ENCODE measurements around the gene UNC13C.

UNC13C gene

DNA sequence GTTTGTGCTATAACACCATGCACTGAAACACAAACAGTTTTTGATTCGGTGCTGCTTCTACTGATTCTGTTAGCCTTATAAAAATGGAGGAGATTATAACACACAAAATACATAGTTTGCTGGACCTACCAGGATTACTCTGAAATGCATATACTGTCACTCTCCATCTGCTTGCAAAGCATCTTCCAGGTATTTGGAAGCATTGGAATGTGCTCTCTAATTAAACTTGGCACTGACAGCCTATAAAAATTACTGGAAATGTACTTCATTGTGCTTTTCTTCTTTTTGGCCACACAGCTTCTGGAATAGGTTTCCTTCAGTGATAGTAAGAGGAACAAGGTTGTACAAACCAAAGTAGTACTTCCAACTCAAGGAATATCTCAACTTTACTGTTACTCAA lies 376.1 kb downstream of the UNC13C start:
- TF ChIP-seq ZNF610 (tag by site-specific recombination; IDR thresholded peaks at IDR 0.05; ENCODE audit: borderline replicate concordance) (no peak), PRDM1 (tag by site-specific recombination; IDR thresholded peaks at IDR 0.05) (no peak), CTCF (tag by site-specific recombination; IDR thresholded peaks at IDR 0.05) (no peak), ZNF311 (tag by site-specific recombination; IDR thresholded peaks at IDR 0.05; ENCODE audit: borderline replicate concordance) (no peak), ZBTB11 (tag by site-specific recombination; conservative IDR thresholded peaks at IDR 0.05; ENCODE audit: low read depth) (no peak), ZNF341 (tag by site-specific recombination; IDR thresholded peaks at IDR 0.05; ENCODE audit: low read depth) (no peak), ZNF791 (tag by site-specific recombination; IDR thresholded peaks at IDR 0.05) (no peak), MYNN (tag by site-specific recombination; IDR thresholded peaks at IDR 0.05; ENCODE audit: borderline replicate concordance) (no peak), ZNF488 (tag by site-specific recombination; IDR thresholded peaks at IDR 0.05) (no peak)
- TF ChIP-seq, protein P1, sequence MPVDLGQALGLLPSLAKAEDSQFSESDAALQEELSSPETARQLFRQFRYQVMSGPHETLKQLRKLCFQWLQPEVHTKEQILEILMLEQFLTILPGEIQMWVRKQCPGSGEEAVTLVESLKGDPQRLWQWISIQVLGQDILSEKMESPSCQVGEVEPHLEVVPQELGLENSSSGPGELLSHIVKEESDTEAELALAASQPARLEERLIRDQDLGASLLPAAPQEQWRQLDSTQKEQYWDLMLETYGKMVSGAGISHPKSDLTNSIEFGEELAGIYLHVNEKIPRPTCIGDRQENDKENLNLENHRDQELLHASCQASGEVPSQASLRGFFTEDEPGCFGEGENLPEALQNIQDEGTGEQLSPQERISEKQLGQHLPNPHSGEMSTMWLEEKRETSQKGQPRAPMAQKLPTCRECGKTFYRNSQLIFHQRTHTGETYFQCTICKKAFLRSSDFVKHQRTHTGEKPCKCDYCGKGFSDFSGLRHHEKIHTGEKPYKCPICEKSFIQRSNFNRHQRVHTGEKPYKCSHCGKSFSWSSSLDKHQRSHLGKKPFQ (tag by site-specific recombination; IDR thresholded peaks at IDR 0.05): no peak
- TF ChIP-seq, protein P2, sequence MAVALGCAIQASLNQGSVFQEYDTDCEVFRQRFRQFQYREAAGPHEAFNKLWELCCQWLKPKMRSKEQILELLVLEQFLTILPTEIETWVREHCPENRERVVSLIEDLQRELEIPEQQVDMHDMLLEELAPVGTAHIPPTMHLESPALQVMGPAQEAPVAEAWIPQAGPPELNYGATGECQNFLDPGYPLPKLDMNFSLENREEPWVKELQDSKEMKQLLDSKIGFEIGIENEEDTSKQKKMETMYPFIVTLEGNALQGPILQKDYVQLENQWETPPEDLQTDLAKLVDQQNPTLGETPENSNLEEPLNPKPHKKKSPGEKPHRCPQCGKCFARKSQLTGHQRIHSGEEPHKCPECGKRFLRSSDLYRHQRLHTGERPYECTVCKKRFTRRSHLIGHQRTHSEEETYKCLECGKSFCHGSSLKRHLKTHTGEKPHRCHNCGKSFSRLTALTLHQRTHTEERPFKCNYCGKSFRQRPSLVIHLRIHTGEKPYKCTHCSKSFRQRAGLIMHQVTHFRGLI (tag by site-specific recombination; IDR thresholded peaks at IDR 0.05): no peak
- TF ChIP-seq, protein P3, sequence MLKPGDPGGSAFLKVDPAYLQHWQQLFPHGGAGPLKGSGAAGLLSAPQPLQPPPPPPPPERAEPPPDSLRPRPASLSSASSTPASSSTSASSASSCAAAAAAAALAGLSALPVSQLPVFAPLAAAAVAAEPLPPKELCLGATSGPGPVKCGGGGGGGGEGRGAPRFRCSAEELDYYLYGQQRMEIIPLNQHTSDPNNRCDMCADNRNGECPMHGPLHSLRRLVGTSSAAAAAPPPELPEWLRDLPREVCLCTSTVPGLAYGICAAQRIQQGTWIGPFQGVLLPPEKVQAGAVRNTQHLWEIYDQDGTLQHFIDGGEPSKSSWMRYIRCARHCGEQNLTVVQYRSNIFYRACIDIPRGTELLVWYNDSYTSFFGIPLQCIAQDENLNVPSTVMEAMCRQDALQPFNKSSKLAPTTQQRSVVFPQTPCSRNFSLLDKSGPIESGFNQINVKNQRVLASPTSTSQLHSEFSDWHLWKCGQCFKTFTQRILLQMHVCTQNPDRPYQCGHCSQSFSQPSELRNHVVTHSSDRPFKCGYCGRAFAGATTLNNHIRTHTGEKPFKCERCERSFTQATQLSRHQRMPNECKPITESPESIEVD (tag by site-specific recombination; IDR thresholded peaks at IDR 0.05): no peak
- Histone ChIP-seq H3K36me3 (ENCODE audit: control insufficient read depth in 2 of 2, insufficient read depth in 1 of 2, low read length in 2 of 2) (no peaks in the 10 kb centered on the region), H3K4me3 (ENCODE audit: low read depth, low read length) (no peak overlapping the region), H3K4me1 (ENCODE audit: control insufficient read depth, insufficient read depth, low read length) (no peaks in the 10 kb centered on the region), H3K27ac (ENCODE audit: extremely low read depth, low read depth, low read length) (no peak overlapping the region), H3K9me3 (ENCODE audit: control insufficient read depth, insufficient read depth, low read depth, low read length) (no peaks in the 10 kb centered on the region)
- ChIA-PET CTCF (no interaction called here), POLR2A (no interaction called here)

- POLR2A ChIA-PET: no interaction called here
- Histone ChIP-seq H3K4me3 (ENCODE audit: low read depth, low read length) (no peak overlapping the region), H3K36me3 (ENCODE audit: control insufficient read depth in 2 of 2, insufficient read depth in 1 of 2, low read length in 2 of 2) (no peaks in the 10 kb centered on the region), H3K4me1 (ENCODE audit: control insufficient read depth, insufficient read depth, low read length) (no peaks in the 10 kb centered on the region), H3K27ac (ENCODE audit: extremely low read depth, low read depth, low read length) (no peak overlapping the region), H3K9me3 (ENCODE audit: control insufficient read depth, insufficient read depth, low read depth, low read length) (no peaks in the 10 kb centered on the region)
- CTCF ChIA-PET: interaction anchor here (0.6 kb wide), 1 partner anchor 23 kb away, joined by 4 read pairs; no protein-coding TSS in a partner anchor
- TF ChIP-seq ZNF16 (tag by site-specific recombination; IDR thresholded peaks at IDR 0.05; ENCODE audit: low read depth): no peak
- no peak for TF ChIP-seq ZNF76 (tag by site-specific recombination; IDR thresholded peaks at IDR 0.05; ENCODE audit: borderline replicate concordance, low read depth)
- TF ChIP-seq, protein P4, sequence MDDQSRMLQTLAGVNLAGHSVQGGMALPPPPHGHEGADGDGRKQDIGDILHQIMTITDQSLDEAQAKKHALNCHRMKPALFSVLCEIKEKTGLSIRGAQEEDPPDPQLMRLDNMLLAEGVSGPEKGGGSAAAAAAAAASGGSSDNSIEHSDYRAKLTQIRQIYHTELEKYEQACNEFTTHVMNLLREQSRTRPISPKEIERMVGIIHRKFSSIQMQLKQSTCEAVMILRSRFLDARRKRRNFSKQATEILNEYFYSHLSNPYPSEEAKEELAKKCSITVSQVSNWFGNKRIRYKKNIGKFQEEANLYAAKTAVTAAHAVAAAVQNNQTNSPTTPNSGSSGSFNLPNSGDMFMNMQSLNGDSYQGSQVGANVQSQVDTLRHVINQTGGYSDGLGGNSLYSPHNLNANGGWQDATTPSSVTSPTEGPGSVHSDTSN (CRISPR knock-in tag; IDR thresholded peaks at IDR 0.05): no peak
- no peak for TF ChIP-seq MYNN (tag by site-specific recombination; IDR thresholded peaks at IDR 0.05; ENCODE audit: borderline replicate concordance)
- TF ChIP-seq, protein P5, sequence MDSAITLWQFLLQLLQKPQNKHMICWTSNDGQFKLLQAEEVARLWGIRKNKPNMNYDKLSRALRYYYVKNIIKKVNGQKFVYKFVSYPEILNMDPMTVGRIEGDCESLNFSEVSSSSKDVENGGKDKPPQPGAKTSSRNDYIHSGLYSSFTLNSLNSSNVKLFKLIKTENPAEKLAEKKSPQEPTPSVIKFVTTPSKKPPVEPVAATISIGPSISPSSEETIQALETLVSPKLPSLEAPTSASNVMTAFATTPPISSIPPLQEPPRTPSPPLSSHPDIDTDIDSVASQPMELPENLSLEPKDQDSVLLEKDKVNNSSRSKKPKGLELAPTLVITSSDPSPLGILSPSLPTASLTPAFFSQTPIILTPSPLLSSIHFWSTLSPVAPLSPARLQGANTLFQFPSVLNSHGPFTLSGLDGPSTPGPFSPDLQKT (IDR thresholded peaks at IDR 0.05; ENCODE audit: borderline replicate concordance, low read depth, low read length): no peak
- no peak for TF ChIP-seq ZNF792 (tag by site-specific recombination; IDR thresholded peaks at IDR 0.05)
- no peak for TF ChIP-seq OVOL3 (tag by site-specific recombination; IDR thresholded peaks at IDR 0.05)
- TF ChIP-seq, protein P1 (tag by site-specific recombination; IDR thresholded peaks at IDR 0.05): no peak
Observed at GRCh38 chr15:54364961-54365360, 386.7 kb downstream of the UNC13C start.

All from HEK293 (cell line).